GM19043 (cell line): ENCODE data around the gene UCN.
"Not testable (repeated sequence)": the region's sequence is repeated elsewhere in the genome, so short reads cannot be mapped to it uniquely, and the experiment has no call there.

Source experiments
- ATAC-seq: cut with Tn5 transposase; IDR thresholded peaks from one replicate; pipeline ENCODE4 v1.9.1; 2021; ENCODE audit warnings: low read depth; ENCODE audit not compliant: unreplicated experiment

UCN gene

GRCh38 chr2:27290549-27290948 lies 17.7 kb downstream of the UCN start:
- no peak for ATAC-seq

GRCh38 chr2:27288610-27289009 lies 19.6 kb downstream of the UCN start:
- ATAC-seq: no peak

- ATAC-seq: no peak
Observed at GRCh38 chr2:27285481-27285880, 22.8 kb downstream of the UCN start.

GRCh38 chr2:27284996-27285395 lies 23.2 kb downstream of the UCN start:
- ATAC-seq: no peak

GRCh38 chr2:27282892-27283291 lies 25.4 kb downstream of the UCN start:
- ATAC-seq: no peak

GRCh38 chr2:27281855-27282559 lies 26.2 kb downstream of the UCN start, which contains the start of gene TRIM54:
TSS of gene TRIM54 (plus strand) at chr2:27282429. CDS start at chr2:27282732, 303 bp downstream.
- ATAC-seq: no peak

- no peak for ATAC-seq
Observed at GRCh38 chr2:27281442-27281841, 26.8 kb downstream of the UCN start.

- ATAC-seq: no peak
Observed at GRCh38 chr2:27280826-27281225, 27.4 kb downstream of the UCN start.

GRCh38 chr2:27278010-27278409 lies 30.2 kb downstream of the UCN start:
- no peak for ATAC-seq

- ATAC-seq: no peak
Observed at GRCh38 chr2:27275211-27276150, 32.8 kb downstream of the UCN start, which contains the start of gene DNAJC5G. TSS of gene DNAJC5G (plus strand) at chr2:27275433. CDS start at chr2:27276729, 1,296 bp downstream.

GRCh38 chr2:27272537-27273522 lies 35.4 kb downstream of the UCN start:
- not testable (repeated sequence) for ATAC-seq

- ATAC-seq: no peak
Observed at GRCh38 chr2:27271631-27272340, 36.5 kb downstream of the UCN start.

GRCh38 chr2:27270670-27271069 lies 37.6 kb downstream of the UCN start:
- ATAC-seq: no peak

GRCh38 chr2:27270131-27270530 lies 38.1 kb downstream of the UCN start:
- ATAC-seq: no peak

GRCh38 chr2:27268296-27268695 lies 39.9 kb downstream of the UCN start:
- not testable (repeated sequence) for ATAC-seq

GRCh38 chr2:27265536-27265870 lies 42.7 kb downstream of the UCN start:
- ATAC-seq: no peak

GRCh38 chr2:27264753-27265535 lies 43.3 kb downstream of the UCN start:
- ATAC-seq: no peak

GRCh38 chr2:27264253-27264752 lies 43.9 kb downstream of the UCN start:
- ATAC-seq: no peak
